Epithelial cell of prostate (primary cell): ENCODE measurements around the gene SLC2A4.

Experiments
- DNase-seq: peaks from one replicate; pipeline ENCODE4 v3.0.0-alpha.2; 2011; ENCODE audit warnings: low read depth, low spot score
- H3K27ac ChIP-seq: fragments of 450-650 bp; 2 replicates; pipeline ENCODE4 v1.5.1; 2017; ENCODE audit warnings: mild to moderate bottlenecking

The SLC2A4 gene

GRCh38 chr17:7281074-7281952 is at the start of gene SLC2A4:
Gene SLC2A4 (plus strand): TSS chr17:7281718. CDS start chr17:7281935, 217 bp downstream.
- peak within 1 kb of the TSS; percentile 66 for H3K27ac ChIP-seq

GRCh38 chr17:7232114-7232513 is 49.4 kb upstream of the SLC2A4 start:
- H3K27ac ChIP-seq: no peak overlapping the region
- DNase-seq: no peak

More at GRCh38 chr17:7281074-7281952, at the start of gene SLC2A4:
- peak; percentile 55 for DNase-seq

GRCh38 chr17:7233701-7234082 is 47.8 kb upstream of the SLC2A4 start:
- H3K27ac ChIP-seq: peak overlapping the region; percentile 89
- DNase-seq: no peak

DNA sequence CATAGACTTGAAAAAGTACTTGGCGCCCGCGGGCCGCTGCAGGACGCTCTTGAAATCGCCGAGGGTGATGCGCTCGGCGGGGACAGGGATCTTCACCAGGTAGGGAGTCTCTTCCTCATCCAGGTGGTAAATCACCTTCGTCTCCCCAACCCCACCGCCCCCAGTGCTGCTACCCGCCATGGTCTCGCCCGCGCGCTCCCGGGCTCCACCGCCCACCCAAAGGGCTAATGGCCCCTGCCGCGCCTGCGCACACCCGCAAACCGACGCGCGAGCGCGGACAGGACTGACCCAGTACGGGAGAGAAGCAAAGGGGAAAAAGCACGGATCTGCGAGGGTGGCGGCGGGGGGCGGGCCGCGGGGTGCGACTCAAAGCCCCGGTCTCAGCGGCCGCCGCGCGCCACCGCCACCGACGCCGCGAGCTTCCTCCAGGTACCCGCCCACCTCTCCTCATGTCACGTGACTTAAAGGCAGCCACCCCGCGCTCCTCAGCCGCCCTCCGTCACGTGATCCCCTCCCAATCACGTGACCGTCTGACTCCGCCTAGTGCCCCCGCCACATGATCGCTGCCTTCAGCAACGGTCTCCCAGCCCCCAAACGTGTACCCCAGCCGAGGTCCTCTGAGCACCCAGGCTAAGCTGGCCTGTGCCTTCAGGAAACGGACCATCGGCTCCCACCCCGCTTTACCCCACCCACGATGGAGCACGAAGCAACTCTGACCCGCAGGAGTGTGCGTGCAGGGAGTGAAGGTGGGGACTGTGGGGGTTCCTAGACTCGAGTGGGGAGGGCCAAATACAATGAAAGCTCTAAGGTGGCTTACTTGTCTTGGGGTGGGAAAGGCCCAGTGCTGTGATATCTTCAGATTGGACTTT is 47.2 kb upstream of the SLC2A4 start, which contains the start of gene DVL2:
TSS of gene DVL2 (minus strand) at position 435 of the 869 bp plus-strand sequence. CDS start at position 180, 255 bp downstream.
- peak; percentile 73 for DNase-seq
- peak within 1 kb of the TSS; percentile 89 for H3K27ac ChIP-seq

- peak overlapping the region; percentile 89 for H3K27ac ChIP-seq
- DNase-seq: no peak
Observed at GRCh38 chr17:7235693-7236665, 45.5 kb upstream of the SLC2A4 start.

DNA sequence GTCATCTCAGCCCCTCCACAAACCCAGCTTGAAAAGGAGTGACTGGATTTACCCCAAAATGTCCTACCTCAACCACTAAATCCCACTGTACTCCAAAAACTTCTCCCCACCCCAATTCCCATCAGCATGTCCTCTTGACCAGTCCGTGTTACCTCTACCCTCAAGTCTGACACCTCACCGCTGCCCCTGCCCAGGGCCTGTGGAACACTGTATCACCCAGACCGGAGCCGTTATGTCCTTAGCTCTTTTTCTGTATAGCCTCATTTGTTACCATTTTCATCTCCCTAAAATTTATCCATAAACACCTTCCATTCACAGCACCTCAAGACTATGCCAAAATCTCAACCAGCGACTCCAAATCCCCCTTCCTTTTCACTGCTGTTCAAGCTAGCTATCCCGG is 44.7 kb upstream of the SLC2A4 start:
- no peak for DNase-seq
- peak overlapping the region; percentile 89 for H3K27ac ChIP-seq

- no peak for DNase-seq
Observed at GRCh38 chr17:7237266-7237760, 44.2 kb upstream of the SLC2A4 start.

DNA sequence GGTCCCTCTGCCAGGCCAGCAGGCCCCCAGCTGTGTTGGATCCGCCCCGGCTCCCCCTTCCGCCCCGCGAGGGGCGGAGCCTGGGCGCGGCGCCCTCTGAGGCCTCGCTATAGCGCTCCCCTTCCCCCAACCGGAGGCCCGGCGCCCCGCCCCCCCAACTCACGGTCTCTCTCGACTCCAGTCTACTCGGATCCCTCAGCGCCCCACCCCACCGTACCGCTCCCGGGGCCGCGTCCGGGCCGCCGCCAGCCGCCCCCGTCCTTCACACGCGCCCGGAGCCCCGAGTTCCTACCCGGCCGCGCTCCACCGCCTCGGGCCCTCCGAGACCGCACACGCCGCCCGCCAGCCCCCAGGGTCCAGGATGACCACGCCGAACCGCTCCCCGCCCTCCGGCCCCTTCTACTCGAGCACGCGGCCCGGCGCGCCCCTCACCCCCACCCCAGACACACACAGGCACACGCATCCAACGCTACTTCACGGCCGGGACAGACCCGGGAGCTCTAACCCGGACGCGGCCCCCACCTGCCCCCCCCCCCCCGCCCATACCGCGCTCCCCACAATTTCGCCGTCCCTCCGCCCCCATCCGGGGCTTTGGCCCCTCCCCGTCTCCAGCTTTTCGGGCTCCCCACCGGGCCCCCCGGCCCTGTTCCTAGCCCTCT is 43.6 kb upstream of the SLC2A4 start:
- H3K27ac ChIP-seq: peak overlapping the region; percentile 89
- no peak for DNase-seq

More at GRCh38 chr17:7237266-7237760, 44.2 kb upstream of the SLC2A4 start:
- H3K27ac ChIP-seq: peak overlapping the region; percentile 89

GRCh38 chr17:7238420-7239090 is 43.0 kb upstream of the SLC2A4 start:
- peak overlapping the region; percentile 89 for H3K27ac ChIP-seq
- no peak for DNase-seq

DNA sequence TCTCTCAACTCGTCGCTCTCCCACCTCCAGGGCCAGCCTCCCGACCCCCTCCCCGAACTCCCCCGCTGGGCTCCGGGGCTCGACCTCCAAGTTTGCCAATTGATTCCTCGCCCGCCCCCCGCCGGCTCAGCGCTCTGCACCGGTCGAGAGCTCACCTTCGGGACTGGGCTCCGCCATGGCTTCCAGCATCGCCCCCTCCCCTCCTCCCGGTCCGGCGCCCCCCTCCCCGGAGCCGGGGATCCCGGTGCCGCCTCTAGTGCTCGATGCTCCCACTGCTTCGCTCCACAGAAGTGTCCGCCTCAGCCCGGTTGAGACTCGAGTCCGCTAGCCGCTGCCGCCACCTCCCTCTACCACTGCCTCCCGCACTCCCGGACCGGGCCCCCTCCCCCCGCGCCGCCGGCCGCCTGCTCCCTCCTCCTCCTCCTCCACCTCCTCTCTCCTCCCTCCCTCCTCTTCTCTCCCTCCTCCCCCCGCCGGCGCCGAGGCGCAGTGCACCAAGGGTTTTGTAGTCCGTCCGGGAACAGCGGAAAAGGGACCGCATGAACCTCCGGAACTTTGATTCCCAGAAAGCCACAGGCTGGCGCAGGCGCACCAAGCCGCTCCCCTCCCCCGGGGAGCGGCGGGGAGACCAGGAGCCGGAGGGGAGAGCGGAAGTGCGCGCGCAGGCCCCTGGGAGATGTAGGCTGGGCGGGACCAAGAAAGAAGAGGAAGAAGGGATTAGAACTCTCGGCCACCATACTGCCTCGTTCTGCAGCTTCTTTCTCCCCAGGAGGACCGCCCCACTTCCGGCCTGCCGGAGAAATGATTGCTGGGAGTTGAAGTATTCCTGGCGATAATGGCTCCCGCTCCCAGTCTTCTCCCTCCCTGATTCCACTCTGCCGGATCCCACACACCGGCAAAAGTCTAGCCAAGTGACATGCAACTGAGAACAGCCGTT is 42.2 kb upstream of the SLC2A4 start, which contains the start of gene PHF23:
TSS of gene PHF23 (minus strand) at position 367 of the 937 bp plus-strand sequence. CDS start at position 189, 178 bp downstream.
- H3K27ac ChIP-seq: peak within 1 kb of the TSS; percentile 98
- DNase-seq: peak; percentile 97

GRCh38 chr17:7240375-7240774 is 41.1 kb upstream of the SLC2A4 start:
- H3K27ac ChIP-seq: peak overlapping the region; percentile 98
- DNase-seq: no peak

GRCh38 chr17:7241090-7241733 is 40.3 kb upstream of the SLC2A4 start:
- H3K27ac ChIP-seq: peak overlapping the region; percentile 98
- no peak for DNase-seq

DNA sequence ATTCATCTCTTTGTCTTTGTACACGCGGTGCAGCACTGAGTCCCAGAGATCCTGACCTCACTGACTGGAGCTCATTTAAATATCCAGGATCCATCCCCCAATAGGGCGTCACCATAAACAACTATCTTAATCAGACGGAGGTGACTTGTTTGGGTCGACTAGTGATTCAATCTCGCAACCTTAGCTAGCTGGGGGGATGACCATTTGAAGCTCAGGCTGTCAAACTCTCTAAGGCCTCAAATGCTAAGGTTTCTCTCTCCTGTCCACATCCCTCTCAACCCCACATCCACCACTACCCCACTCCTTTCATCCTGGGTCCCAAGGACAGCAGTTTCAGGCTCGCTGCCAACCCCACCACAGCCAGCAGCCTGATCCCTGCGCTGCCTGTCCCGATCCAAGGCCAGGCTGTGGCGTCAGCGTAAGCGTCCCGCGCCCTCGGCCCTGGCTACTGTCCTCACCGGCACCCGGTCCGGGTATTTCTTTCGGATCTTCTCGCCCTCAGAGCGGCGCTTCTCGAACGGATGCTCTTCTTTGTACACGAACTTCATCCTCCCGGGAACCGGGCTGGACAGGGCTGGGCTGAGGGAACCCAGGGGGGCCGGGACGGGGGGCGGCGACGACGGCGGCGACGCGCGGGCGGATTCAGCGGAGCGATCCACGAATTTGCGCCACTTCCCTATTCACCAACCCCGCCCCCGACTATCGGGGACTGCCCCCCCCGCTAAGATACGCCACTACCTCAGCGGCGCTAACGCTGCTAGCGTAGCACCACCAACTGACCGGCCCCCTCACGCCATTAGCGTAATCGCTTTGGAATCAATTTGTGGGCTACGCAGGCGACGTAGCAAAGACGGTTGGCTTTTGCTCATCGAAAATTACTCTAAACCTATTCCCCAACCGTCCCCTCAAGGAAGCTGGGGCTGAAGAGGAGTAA is 39.5 kb upstream of the SLC2A4 start, which contains the start of gene GABARAP:
TSS of gene GABARAP (minus strand) at position 667 of the 934 bp plus-strand sequence. CDS start at position 548, 119 bp downstream.
- H3K27ac ChIP-seq: peak within 1 kb of the TSS; percentile 98
- DNase-seq: peak; percentile 60

GRCh38 chr17:7242717-7243452 is 38.6 kb upstream of the SLC2A4 start:
- peak overlapping the region; percentile 98 for H3K27ac ChIP-seq
- peak; percentile 80 for DNase-seq

- H3K27ac ChIP-seq: peak overlapping the region; percentile 98
- DNase-seq: no peak
Observed at GRCh38 chr17:7243453-7243729, 38.1 kb upstream of the SLC2A4 start.
